ENCODE results near the gene MYL3. TPM values are rescaled to one million over a fixed set of nuclear protein-coding genes. Genes with fewer than 3 reads are reported as not detected.

Gene MYL3
- total RNA-seq, 4 donors from 2014 or later = 1.5 to 17.3 TPM; not detected in 2

DNA sequence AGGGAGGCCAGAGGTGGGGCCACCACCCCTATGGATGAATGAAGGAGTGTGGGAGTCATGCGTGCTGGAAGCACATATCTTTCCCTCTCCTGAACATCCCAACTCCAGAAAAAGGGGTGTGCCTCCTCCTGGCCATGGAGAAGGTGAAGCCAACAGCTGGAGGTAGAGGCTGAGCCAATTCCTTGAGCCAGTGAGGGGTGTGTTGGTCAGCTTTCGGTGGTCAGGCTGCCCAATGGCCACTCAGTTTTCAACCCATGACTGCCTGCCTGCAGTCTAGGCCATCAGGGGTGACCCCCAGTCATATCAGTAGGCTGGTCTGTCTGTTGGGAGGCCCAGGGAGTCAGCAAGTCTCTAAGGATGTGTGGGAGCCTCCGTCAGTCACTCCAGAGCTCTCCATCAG lies 27.9 kb upstream of the MYL3 start:
- no peak for DNase-seq
- Histone ChIP-seq H3K9me3 (no peaks in the 10 kb centered on the region), H3K4me3 (no peak overlapping the region), H3K27me3 (no peaks in the 10 kb centered on the region), H3K27ac (no peak overlapping the region), H3K36me3 (no peaks in the 10 kb centered on the region), H3K4me1 (peaks cover 0 to 16% (median 5%) of the 10 kb centered on the region in 4 donors)
- TF ChIP-seq POLR2A (IDR thresholded peaks at IDR 0.05) = no peak
- TF ChIP-seq, protein P1, sequence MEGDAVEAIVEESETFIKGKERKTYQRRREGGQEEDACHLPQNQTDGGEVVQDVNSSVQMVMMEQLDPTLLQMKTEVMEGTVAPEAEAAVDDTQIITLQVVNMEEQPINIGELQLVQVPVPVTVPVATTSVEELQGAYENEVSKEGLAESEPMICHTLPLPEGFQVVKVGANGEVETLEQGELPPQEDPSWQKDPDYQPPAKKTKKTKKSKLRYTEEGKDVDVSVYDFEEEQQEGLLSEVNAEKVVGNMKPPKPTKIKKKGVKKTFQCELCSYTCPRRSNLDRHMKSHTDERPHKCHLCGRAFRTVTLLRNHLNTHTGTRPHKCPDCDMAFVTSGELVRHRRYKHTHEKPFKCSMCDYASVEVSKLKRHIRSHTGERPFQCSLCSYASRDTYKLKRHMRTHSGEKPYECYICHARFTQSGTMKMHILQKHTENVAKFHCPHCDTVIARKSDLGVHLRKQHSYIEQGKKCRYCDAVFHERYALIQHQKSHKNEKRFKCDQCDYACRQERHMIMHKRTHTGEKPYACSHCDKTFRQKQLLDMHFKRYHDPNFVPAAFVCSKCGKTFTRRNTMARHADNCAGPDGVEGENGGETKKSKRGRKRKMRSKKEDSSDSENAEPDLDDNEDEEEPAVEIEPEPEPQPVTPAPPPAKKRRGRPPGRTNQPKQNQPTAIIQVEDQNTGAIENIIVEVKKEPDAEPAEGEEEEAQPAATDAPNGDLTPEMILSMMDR (IDR thresholded peaks at IDR 0.05) = no peak

DNA sequence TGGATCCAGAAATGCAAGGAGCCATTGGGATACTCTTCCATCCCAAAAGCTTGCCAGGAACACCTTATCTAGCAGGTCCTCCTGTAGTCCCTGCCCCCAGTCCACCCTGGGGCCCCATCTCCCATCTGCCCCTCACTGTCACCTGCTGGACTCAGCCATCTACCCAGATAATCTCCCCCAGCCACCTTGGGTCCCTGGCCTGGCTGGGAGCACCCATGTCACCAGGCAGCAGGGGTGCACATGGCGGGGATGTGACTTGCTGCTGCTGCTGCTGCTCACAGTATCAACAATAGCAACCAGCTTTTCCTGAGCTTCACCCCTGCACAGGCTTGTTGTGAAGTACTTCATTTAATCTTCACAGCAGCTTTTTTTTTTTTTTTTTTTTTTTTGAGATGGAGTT lies 26.9 kb upstream of the MYL3 start:
- H3K36me3 ChIP-seq = no peaks in the 10 kb centered on the region
- no peak for TF ChIP-seq POLR2A (IDR thresholded peaks at IDR 0.05)
- TF ChIP-seq, protein P1 (IDR thresholded peaks at IDR 0.05) = no peak
- H3K27me3 ChIP-seq = no peaks in the 10 kb centered on the region
- H3K4me1 ChIP-seq = peaks cover 0 to 16% (median 5%) of the 10 kb centered on the region in 4 donors
- no peak overlapping the region for H3K27ac ChIP-seq
- no peaks in the 10 kb centered on the region for H3K9me3 ChIP-seq
- no peak overlapping the region for H3K4me3 ChIP-seq
- DNase-seq = no peak

DNA sequence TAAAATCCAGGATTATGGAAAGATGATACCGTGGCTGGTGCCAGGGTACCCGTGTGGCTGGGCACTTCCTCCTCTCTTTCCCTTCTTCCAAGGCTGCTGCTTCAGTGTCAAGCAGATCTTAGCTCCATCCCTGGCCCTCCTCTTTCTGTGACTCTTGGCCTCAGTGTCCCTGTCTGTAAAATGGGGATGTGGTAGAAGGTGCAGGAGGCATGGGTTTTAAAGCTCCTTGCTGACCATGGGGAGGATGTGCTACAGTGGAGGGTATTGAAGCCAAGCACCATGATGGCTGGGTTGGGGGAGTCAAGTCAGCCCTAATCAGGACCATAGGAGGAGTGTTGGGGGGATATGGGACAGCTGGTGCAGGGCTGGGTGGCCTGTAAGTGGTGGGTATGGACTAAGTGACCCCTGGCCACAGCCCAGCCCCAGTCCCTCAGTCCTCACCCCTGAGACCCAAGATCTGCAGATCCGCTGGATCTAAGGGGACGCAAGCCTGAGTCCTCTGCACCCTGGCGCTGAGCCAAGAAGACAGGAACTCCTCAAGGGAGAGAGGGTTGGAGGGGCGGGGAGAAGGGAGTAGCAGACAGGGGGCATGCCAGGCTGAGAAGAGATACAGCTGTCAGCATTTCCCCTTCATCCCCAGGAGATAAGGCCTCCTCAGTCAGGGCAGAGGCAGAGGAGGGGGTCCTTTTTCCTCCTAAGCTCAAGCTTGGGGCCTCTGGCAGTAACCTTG lies 26.3 kb upstream of the MYL3 start:
- Histone ChIP-seq H3K4me1 (peaks cover 0 to 16% (median 5%) of the 10 kb centered on the region in 4 donors), H3K4me3 (no peak overlapping the region), H3K36me3 (no peaks in the 10 kb centered on the region), H3K27me3 (peaks cover 0 to 1% of the 10 kb centered on the region in 2 donors), H3K27ac (no peak overlapping the region), H3K9me3 (no peaks in the 10 kb centered on the region)
- DNase-seq = no peak
- TF ChIP-seq, protein P1 (IDR thresholded peaks at IDR 0.05) = no peak
- TF ChIP-seq POLR2A (IDR thresholded peaks at IDR 0.05) = no peak

DNA sequence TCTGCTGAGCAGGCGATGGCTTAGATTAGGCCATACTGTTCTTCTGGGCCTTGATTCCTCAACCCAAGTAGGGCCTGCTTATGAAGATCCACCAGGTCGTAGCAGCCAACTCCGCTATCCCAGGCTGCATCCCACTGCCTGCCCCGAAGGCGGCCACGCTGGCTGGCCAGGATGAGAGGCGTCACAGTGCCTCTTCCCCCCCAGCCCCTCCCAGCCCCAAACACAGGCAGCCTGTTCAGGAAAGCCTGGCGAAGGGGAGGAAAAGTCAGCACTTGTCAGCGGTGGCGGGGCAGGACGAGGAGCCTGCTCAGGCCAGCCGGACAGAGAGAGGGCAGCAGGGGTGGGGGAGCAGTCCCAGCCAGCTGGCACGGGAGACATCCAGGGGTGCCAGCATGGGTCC lies 25.5 kb upstream of the MYL3 start:
- TF ChIP-seq POLR2A (IDR thresholded peaks at IDR 0.05) = no peak
- TF ChIP-seq, protein P1 (IDR thresholded peaks at IDR 0.05) = no peak
- Histone ChIP-seq H3K36me3 (no peaks in the 10 kb centered on the region), H3K27me3 (peaks cover 0 to 5% of the 10 kb centered on the region in 2 donors), H3K4me3 (no peak overlapping the region), H3K9me3 (no peaks in the 10 kb centered on the region), H3K27ac (no peak overlapping the region), H3K4me1 (peaks cover 0 to 16% (median 5%) of the 10 kb centered on the region in 4 donors)
- no peak for DNase-seq

DNA sequence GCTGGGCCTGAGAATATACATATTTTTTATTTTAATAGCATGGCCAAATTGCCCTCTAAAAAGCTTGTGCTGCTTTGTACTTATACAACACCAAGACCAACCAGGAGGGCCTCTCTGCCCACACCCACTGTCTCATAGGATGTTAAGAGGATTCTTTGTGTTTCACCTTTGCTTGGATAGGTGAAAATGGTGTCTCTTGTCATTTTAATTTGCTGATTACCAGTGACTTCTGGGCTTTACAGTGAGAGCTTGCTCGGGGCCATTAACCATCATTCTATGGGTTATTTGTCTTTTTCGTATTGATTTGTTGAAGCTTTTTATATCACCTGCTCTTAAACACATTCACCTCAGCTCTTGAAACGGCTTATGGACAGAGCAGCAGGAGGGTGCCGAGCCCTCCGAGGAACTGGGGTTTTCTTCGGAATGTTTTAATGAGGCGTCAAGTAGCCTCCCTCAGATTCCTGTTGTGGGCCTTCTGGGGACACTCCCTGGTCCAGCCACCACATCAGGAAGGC lies 24.8 kb upstream of the MYL3 start:
- no peaks in the 10 kb centered on the region for H3K36me3 ChIP-seq
- TF ChIP-seq, protein P1 (IDR thresholded peaks at IDR 0.05) = no peak
- no peak for TF ChIP-seq POLR2A (IDR thresholded peaks at IDR 0.05)
- H3K4me1 ChIP-seq = peaks cover 0 to 20% (median 6%) of the 10 kb centered on the region in 4 donors
- no peak overlapping the region for H3K4me3 ChIP-seq
- DNase-seq = no peak
- H3K27me3 ChIP-seq = peaks cover 0 to 6% of the 10 kb centered on the region in 2 donors
- no peaks in the 10 kb centered on the region for H3K9me3 ChIP-seq
- no peak overlapping the region for H3K27ac ChIP-seq
